ENCODE measurements around the gene TMEM41B.

Gene TMEM41B

GRCh38 chr11:9310485-9311090 is 3.8 kb downstream of the TMEM41B start:
- DNase-seq (ENCODE audit: low read depth in 1 of 2, low spot score in 1 of 2), result no peak

DNA sequence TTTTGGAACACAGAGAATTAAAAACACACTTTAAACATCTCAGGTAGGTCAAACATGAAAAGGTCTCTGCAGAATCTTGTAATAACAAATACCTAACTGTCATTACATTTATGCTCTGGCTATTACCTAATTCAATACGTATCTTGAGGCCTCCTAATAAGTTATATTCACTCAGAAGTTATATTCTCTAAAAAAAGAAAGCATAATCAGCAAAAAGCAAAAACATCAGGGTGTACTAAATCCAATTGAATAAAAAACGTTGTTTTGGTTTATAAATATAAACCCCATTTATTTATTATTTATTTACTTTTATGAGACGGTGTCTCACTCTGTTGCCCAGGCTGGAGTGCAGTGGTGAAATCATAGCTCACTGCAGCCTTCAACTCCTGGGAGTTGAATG is 10.2 kb downstream of the TMEM41B start:
- no peak for DNase-seq (ENCODE audit: low read depth in 1 of 2, low spot score in 1 of 2)

DNA sequence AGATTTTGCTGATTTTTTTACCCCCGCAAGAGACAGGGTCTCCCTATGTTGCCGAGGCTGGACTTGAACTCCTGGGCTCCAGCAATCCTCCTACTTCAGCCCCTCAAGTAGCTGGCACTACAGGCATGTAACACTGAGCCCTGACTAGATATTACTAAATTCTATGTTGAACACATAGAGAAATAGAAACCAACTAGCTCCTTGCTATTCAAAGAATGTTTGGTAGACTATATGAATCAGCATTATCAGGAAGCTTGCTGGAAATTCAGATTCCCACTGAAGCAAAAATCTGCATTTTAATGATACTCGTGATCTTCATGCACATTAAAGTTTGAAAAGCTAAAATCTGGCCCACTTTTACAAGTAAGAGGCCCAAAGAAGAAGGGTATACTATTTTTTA is 11.9 kb downstream of the TMEM41B start:
- no peak for DNase-seq (ENCODE audit: low read depth in 1 of 2, low spot score in 1 of 2)

- DNase-seq (ENCODE audit: low read depth in 1 of 2, low spot score in 1 of 2), result no peak
These were observed 12.7 kb downstream of the TMEM41B start for GRCh38 chr11:9301720-9302119.

- DNase-seq (ENCODE audit: low read depth in 1 of 2, low spot score in 1 of 2), result no peak
These were observed 20.7 kb downstream of the TMEM41B start for GRCh38 chr11:9293646-9294045.

- DNase-seq (ENCODE audit: low read depth in 1 of 2, low spot score in 1 of 2), result no peak
These were observed 28.4 kb downstream of the TMEM41B start for GRCh38 chr11:9285850-9286587.

- DNase-seq (ENCODE audit: low read depth in 1 of 2, low spot score in 1 of 2), result peak; percentile 13 to 64
These were observed 33.6 kb downstream of the TMEM41B start for GRCh38 chr11:9280655-9281301.

GRCh38 chr11:9277176-9277575 is 37.2 kb downstream of the TMEM41B start:
- DNase-seq (ENCODE audit: low read depth in 1 of 2, low spot score in 1 of 2), result no peak

DNA sequence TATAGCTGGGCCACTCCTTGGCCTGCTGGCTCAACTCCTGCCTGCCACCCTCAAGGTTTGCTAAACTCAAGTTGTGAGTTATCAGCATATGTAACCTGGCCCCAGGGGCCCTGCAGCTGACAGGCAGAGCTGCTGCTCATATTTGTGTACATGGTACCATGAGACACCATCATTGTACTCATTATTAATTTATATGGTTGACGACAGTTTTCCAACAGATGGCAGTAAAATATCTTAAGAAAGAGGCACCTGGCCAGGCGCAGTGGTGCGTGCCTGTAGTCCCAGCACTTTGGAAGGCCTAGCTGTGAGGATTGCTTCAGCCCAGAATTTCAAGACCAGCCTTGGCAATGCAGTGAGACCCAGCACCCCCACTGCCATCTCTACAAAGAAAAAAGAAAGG is 37.8 kb downstream of the TMEM41B start:
- no peak for DNase-seq (ENCODE audit: low read depth in 1 of 2, low spot score in 1 of 2)

DNA sequence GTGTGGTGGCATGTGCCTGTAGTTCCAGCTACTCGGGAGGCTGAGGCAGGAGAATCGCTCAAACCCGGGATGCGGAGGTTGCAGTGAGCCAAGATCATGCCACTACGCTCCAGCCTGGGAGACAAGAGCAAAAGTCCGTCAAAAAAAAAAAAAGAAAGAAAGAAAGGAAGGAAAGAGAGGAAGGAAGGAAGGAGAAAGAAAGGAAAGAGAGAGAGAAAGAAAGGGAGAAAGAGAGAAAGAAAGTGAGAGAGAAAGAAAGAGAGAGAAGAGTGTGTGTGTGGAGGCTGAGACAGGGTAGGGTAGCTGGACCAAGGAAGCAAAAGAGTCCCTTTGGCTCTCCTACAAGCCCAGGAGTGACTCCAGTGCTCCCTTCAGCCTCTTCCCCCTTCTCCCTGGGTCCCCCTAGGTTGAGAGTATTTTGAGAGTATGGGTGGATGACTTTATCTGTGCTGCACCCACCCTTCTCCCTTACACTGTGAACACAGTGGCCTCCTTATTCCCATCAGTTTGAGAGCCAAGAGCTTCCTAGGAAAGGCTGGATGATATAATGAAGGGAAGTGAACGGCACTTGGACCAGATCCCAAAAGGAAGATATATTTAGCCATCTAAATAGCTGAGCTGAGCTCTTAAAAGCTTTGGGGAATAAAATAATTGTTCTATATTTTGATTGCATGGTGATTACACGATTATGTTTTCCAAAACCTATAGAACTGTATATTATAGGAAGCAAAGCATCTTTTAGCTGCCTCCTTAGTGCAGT is 39.7 kb downstream of the TMEM41B start:
- DNase-seq (ENCODE audit: low read depth in 1 of 2, low spot score in 1 of 2), result no peak

DNA sequence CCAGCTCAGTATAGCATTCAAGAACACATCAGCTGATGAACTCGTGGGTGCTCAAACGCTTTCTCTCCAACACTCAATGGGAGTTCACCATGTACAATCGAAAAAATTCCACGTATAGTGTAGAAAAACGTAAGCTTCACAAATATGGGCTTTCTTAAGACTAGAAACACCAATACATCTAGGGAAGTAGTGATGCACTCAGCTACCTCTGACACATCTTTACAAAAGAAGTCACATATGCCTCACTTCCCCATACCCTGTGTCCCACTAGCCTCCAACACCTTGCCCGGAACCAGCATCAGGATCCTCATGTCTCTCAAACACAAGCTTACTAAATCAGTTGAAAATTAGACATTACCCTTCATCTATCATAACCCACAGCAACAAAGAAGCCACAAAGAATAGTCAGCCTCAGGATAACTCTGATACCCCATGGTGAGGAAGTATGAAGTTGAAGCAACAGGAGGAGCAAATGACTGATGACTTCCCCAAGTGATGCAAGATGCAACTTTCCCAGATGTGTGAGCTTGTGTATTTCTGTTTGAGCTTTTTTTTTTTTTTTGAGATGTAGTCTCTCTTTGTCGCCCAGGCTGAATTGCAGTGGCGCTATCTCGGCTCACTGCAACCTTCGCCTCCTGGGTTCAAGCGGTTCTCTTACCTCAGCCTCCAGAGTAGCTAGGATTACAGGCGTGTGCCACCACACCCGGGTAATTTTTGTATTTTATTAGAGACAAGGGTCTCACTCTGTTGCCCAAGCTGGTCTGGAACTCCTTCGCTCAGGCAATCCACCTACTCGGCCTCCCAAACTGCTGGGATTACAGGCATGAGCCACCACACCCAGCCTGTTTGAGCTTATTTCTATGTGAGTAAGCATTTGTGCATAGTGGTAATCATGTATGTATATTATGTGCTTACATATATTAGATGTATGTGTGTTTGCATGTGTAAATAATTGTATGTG is 40.7 kb downstream of the TMEM41B start:
- DNase-seq (ENCODE audit: low read depth in 1 of 2, low spot score in 1 of 2), result no peak

GRCh38 chr11:9269492-9270013 is 44.8 kb downstream of the TMEM41B start:
- DNase-seq (ENCODE audit: low read depth in 1 of 2, low spot score in 1 of 2), result no peak

GRCh38 chr11:9267680-9268079 is 46.7 kb downstream of the TMEM41B start:
- DNase-seq (ENCODE audit: low read depth in 1 of 2, low spot score in 1 of 2), result no peak

DNA sequence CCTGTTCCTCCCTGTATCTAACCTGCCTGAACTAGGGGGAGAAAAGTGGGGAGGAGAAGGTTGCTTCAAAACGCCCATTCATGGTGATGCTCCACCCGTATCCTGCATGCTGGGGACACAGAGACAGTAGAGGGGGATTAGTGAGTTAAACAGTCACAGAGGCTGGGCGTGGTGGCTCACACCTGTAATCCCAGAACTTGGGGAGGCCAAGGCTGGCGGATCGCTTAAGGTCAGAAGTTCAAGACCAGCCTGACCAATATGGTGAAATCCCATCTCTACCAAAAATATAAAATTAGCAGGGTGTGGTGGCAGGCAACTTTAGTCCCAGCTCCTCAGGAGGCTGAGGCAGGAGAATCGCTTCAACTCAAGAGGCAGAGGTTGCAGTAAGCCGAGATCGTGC is 47.5 kb downstream of the TMEM41B start:
- DNase-seq (ENCODE audit: low read depth in 1 of 2, low spot score in 1 of 2), result no peak

- DNase-seq (ENCODE audit: low read depth in 1 of 2, low spot score in 1 of 2), result no peak
These were observed 48.2 kb downstream of the TMEM41B start for GRCh38 chr11:9266132-9266736.

GRCh38 chr11:9265211-9266131 is 48.9 kb downstream of the TMEM41B start, which contains the start of gene DENND5A:
TSS of gene DENND5A (minus strand) at chr11:9265350. CDS start at chr11:9265069, 281 bp downstream.
- peak; percentile 25 to 41 for DNase-seq (ENCODE audit: low read depth in 1 of 2, low spot score in 1 of 2)

GRCh38 chr11:9264316-9265210 is 49.8 kb downstream of the TMEM41B start:
- DNase-seq (ENCODE audit: low read depth in 1 of 2, low spot score in 1 of 2), result peak in 1 of 2 donors; percentile 14
